Epithelial cell of proximal tubule (primary cell): ENCODE data around the gene C8G. TPM values are rescaled to one million over a fixed set of nuclear protein-coding genes. Genes with fewer than 3 reads are reported as not detected.

Experiments used
- DNase-seq: peaks from one replicate; pipeline ENCODE4 v3.0.0-alpha.2; 2011; ENCODE audit warnings: low read depth
- H3K4me3 ChIP-seq: 2 replicates; pipeline ENCODE4 v1.5.1; 2011; ENCODE audit warnings: low read depth, mild to moderate bottlenecking, low read length
- total RNA-seq: library from RNA; depleted of rRNA; stranded (reverse); fragments of >200 nt; gene quantifications from 2 replicates; pipeline ENCODE4 v1.2.3, GENCODE V29; 2015
- TF ChIP-seq, protein P1 (sequence below): conservative IDR thresholded peaks from 2 replicates; pipeline ENCODE4 v1.5.1; 2012; ENCODE audit warnings: low read depth, mild to moderate bottlenecking, low read length

The C8G gene
- total RNA-seq, 1 donor from 2014 or later, result not detected

DNA sequence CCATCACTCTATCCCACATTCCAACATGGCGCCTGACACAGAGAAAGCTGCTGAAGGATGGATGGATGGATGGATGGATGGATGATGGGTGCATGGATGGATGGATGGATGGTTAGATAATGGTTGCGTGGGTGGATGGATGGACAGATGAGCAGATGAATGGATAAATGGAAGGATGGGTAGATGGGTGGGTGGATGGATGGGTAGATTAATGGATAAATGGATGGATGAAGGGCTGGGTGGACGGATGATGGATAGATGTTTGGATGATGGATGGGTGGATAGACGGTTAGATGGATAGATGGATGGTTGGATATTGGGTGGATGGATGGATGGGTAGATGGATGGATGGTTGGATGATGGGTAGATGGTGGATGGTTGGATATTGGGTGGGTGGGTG lies 11.6 kb downstream of the C8G start:
- no peak overlapping the region for H3K4me3 ChIP-seq
- DNase-seq, result no peak
- TF ChIP-seq, protein P1, sequence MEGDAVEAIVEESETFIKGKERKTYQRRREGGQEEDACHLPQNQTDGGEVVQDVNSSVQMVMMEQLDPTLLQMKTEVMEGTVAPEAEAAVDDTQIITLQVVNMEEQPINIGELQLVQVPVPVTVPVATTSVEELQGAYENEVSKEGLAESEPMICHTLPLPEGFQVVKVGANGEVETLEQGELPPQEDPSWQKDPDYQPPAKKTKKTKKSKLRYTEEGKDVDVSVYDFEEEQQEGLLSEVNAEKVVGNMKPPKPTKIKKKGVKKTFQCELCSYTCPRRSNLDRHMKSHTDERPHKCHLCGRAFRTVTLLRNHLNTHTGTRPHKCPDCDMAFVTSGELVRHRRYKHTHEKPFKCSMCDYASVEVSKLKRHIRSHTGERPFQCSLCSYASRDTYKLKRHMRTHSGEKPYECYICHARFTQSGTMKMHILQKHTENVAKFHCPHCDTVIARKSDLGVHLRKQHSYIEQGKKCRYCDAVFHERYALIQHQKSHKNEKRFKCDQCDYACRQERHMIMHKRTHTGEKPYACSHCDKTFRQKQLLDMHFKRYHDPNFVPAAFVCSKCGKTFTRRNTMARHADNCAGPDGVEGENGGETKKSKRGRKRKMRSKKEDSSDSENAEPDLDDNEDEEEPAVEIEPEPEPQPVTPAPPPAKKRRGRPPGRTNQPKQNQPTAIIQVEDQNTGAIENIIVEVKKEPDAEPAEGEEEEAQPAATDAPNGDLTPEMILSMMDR, result no peak

DNA sequence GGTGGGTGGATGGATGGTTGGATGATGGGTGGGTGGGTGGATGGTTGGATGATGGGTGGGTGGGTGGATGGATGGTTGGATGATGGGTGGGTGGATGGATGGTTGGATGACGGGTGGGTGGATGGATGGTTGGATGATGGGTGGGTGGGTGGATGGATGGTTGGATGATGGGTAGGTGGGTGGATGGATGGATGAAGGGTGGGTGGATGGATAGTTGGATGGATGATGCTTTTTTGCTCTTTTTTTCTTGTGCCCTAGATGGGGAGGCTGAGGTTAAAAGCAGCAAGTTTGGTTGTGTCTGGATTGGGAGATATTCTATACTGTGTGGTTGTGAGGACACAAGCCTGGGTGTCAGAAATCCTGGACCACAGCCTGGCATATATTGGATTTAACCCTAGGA lies 12.4 kb downstream of the C8G start:
- no peak for DNase-seq
- TF ChIP-seq, protein P1, result no peak
- no peak overlapping the region for H3K4me3 ChIP-seq

DNA sequence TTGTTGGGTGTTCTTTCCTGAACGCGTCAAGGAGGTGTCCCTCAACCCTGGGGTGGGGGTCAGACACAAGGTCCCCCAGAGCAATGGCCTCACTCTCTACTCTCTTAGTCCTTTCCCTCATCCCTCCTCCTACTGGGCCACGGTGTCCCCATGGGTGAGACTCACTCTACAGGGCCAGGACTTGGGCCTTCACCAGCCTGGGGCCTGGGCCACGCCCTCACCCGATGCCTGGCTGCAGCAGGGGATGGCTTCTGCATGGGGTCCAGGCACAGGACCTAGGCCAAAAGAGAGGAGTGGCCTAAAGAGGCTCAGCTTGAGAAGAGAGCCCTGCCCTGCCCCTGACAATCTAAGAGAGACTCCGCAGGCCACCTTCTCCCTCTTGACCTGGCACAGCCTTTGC lies 12.9 kb downstream of the C8G start:
- H3K4me3 ChIP-seq, result no peak overlapping the region
- TF ChIP-seq, protein P1, result no peak
- no peak for DNase-seq

DNA sequence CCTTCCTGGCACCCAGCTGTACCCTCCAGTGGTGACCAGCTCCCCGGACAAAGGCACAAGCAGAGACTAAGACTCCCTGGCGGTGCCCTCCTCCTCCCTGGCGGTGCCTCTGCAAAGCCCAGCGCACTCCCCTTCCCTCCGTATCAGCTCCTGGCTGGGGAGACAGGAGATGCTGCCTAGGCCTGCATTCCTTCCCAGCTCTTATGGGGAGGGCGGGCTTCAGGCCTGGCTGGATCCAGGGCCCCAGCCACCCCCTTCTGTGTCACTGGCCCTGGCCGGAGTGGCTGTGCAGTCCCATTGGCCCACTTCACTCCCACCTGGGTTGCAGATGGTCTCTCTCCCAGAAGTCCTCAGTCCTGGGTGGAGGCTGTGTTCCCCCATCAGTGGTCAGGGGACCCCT lies 13.4 kb downstream of the C8G start:
- TF ChIP-seq, protein P1, result no peak
- H3K4me3 ChIP-seq, result no peak overlapping the region
- no peak for DNase-seq

DNA sequence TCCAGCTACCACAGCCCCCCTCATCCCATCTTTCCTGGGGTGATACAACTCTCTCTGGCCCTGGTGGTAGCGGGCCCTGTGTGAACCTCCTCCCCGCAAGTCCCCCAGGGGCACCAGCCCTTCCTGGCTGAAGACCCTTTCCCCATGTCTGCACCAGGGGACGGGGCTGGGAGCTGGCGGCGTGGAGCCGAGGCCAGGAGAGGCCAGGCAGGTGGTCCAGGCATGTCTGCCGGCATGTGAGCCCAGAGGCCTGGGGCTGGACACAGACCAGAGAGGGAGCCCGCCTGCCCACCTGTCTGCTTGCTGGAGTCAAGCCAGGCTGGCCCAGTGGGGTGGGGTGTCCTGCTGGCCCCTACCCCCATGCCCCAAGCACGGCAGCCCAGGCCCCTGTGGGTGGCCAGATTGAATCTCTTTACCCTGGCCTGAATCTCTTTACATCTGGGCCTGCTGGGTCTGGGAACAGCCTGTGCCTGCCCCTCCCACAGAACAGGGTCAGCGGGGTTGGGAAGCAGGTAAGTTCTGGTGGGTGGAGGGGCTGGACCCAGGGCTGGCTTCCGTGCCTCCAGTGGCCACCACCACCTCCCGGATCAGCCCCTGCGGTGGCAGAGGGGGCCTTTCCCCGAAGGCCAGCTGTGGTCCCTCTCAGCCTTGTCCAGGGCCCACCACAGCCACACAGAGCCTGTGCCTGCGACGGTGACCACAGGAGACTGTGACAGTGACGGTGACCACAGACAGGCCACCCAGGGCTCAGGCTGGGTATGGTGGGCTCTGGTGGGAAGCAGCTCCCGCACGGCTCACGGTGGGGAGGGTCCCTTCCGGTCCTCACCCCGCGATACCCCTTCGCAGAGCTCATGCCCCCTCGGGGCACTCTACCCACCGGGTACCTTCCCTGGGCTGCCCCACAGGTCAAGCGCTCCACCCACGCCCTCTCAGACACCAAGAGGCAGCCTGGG lies 14.1 kb downstream of the C8G start:
- no peak for DNase-seq
- TF ChIP-seq, protein P1, result no peak
- H3K4me3 ChIP-seq, result no peak overlapping the region

DNA sequence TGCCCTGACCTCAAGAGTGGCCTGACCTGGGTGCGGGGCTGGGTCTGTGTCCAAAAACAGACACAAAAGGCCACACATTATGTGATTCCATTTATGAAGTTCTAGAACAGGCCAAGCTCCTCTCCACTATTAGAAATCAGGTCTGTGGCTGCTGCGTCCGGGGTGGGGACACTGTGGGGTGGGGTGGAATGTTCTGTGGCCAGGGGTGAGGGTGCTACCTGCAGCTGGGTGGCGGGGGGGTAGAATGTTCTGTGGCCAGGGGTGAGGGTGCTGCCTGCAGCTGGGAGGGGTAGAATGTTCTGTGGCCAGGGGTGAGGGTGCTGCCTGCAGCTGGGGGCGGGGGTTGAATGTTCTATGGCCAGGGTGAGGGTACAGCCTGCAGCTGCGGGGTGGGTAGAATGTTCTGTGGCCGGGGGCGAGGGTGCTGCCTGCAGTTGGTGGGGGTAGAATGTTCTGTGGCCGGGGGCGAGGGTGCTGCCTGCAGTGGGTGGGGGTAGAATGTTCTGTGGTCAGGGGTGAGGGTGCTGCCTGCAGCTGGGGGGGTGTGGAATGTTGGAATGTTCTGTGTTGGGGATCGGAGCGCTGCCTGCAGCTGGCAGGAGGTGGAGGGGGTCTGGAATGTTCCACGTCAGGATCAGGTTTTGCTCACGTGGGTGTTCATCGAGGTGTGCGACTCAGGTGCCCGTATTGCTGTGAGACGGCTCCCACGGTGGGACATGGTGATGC lies 15.3 kb downstream of the C8G start:
- TF ChIP-seq, protein P1, result no peak
- no peak overlapping the region for H3K4me3 ChIP-seq
- no peak for DNase-seq
